GM21786 (cell line): ENCODE data around the gene STEAP1B.
"Not testable (repeated sequence)": the region's sequence is repeated elsewhere in the genome, so short reads cannot be mapped to it uniquely, and the experiment has no call there.

Source experiments
- ATAC-seq: cut with Tn5 transposase; IDR thresholded peaks from one replicate; pipeline ENCODE4 v1.9.1; 2021; ENCODE audit not compliant: unreplicated experiment

Gene STEAP1B

DNA sequence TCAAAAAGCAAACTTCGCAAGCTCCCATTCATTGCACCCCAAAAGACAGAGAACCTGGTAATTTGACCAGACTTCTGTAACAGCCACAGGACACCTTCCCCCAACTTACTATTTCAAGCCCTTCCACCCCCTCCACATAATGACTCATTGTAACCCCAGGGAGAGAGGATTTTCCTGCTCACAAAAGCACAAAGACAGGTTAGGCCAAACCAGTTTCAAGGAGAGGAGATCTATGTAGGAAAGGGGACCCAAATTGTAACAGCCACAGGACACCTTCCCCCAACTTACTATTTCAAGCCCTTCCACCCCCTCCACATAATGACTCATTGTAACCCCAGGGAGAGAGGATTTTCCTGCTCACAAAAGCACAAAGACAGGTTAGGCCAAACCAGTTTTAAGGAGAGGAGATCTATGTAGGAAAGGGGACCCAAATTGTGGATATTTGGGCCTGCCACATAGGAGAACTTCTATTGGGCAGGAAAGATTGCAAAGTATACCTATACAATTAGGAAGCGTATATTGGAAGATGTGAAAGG, 66.8 kb downstream of the STEAP1B start:
- not testable (repeated sequence) for ATAC-seq

DNA sequence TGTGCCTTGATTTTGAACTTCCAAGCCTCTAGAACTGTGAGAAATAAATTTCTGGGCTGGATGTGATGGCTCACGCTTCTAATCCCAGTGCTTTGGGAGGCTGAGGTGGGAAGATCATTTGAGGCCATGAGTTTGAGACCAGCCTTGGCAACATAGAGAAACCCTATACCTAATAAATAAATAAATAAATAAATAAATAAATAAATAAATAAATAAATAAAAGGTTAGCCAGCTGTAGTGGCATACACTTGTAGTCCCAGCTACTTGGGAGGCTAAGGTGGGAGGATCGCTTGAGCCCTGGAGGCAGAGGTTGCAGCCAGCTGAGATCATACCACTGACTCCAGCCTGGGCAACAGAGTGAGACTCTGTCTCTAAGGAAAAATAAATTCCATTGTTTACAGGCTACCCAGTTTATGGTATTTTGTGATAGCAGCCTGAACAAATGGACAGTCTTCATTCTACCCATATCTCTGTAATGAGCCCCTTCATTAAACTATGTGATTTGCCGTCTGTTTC, 67.7 kb downstream of the STEAP1B start:
- no peak for ATAC-seq

DNA sequence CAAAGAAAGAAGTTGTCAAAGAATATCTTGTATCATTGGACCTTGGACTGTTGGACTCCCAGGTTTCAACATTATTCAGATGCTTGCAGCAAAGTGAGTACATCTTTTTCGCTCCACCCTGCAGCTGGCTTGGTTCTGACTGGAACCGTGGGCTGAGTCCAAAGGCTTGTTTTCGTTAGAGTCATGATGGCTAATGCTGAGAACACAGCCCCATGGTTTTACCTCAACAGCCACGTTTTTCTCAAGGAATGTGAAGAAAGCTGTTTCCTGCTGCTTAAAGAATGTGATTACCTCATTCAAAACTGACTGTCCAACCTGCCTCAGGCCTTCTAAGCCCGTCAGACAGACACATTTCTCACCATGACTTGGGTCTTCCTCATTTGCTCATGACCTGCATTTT, 69.5 kb downstream of the STEAP1B start:
- no peak for ATAC-seq

DNA sequence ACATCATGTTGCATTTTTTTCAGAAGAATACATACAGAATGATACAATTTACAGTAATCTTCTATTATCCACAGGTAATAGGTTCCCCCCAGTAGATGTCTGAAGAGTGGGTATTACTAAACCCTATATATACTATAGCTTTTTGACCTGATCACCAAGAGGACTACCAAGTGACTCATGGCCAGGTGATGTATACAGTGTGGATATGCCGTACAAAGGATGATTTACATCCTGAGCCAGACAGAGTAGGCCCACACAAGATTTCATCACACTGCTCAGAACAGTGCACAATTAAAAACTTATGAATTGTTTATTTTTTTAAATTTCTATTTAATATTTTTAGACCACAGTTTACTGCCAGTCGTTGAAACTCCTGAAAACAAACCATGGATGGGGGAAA, 70.6 kb downstream of the STEAP1B start:
- ATAC-seq = no peak

DNA sequence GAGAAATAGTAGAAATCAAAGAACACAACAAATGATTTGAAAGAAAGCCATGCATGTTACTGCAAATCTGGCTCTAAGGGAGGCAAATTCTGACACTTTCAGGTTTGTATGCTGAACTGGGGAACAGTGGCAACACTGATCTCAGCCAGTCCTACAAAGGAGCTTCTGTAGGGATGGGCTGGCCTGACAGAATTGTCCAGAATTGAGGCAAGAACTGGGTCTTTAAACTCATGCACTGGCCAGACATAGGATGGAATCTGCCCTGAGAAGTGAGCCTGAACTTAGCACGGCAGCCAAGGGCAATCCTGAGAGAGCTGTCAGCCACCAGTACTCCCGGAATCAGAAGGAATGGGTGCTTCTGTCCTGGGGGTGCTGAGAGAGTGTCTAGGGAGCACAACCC, 72.1 kb downstream of the STEAP1B start:
- no peak for ATAC-seq

DNA sequence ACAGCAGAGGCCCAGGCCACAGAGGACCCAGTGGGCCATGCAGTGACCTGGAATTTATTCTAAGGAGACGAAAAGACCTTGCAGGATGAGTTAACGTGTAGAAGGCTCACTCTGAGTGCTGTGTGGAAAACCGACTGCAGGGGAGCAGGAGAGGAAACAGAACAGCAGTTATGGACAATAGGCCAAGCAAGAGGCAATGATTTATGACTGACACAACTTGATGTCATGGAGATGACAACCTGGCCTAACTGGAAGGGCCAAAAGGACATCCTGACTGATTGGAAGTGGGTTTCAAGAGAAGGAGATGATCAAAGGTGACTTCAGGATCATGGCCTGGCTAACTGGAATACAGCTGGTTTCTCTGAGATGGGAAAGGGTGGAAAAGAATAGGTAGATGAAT, 72.9 kb downstream of the STEAP1B start:
- no peak for ATAC-seq

DNA sequence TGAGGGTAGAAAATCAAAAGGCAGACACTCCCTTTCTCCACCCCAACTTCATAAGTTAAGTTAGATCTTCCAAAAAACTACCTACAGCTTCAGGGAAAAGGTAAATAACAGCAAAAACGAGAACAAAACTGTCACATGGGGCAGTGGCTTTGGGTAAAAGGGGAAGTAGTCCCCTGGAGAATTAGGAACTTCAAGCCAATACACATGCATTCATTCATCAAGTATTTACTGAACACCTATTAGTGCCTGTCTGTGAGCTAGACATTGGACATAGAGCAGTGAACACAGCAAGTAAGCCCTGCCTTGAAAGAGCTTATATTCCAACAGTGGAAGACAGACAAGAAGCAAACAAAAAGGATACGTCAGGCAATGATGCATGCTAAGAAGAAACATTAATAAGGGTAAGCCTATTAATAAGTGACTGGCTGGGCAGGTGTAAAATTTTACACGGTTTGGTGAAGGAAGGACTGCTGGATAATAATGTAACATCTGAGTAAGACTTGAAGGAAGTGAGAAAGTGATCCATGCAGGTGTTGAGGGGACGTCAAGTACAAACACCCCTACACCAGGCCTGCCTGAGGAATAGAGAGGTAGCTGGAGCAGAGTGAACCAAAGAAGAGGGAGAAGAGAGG, 73.4 kb downstream of the STEAP1B start:
- peak; percentile 47 for ATAC-seq

DNA sequence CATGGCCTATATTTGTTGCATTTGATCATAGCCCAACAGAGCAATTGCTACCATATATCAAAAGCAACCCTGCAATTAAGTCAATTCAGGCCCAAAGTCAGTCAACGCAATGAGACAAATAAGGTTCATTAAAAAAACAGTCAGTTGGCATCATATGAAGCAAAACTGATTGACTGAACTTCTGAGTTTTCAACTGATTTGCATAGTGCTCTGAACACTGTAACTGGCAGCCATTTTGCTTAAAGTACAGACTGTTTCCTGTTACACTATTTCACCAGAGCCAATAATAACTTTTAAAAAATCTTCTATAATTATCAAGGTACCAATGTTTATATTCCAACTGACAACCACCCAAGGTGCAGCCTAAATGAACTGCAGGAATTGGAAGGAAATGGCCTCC, 74.6 kb downstream of the STEAP1B start:
- ATAC-seq = no peak

DNA sequence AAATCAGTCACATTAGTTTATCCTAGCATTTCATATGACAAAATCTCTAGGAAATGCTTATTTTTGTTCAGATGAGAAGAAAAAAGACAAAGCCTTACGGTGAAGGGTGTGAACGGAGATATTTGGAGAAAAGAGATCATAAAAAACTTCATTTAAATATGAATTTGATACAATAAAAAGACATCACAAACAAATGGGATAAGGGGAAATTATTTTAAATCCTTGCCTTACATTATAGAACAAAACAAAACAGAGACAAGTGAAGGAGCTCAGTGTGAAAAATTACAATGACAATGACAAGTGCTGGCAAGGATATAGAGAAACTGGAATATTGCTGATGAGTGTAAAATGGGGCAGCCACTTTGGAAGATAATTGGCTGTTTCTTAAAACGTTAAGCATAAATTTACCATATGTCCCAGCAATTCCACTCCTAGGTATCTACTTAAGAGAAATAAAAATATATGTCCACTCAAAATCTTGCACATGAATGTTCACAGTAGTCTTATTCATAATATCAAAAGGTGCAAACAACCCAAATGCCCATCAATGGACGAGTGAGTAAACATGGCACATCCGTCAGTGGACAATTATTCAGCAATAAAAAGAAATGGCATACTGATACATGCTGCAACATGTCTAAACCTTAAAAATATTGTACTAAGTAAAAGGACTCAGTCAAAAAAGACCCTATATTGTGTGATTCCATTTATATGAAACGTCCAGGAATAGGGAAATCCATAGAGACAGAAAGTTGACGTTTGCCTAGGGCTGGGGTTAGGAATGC, 77.0 kb downstream of the STEAP1B start:
- no peak for ATAC-seq

DNA sequence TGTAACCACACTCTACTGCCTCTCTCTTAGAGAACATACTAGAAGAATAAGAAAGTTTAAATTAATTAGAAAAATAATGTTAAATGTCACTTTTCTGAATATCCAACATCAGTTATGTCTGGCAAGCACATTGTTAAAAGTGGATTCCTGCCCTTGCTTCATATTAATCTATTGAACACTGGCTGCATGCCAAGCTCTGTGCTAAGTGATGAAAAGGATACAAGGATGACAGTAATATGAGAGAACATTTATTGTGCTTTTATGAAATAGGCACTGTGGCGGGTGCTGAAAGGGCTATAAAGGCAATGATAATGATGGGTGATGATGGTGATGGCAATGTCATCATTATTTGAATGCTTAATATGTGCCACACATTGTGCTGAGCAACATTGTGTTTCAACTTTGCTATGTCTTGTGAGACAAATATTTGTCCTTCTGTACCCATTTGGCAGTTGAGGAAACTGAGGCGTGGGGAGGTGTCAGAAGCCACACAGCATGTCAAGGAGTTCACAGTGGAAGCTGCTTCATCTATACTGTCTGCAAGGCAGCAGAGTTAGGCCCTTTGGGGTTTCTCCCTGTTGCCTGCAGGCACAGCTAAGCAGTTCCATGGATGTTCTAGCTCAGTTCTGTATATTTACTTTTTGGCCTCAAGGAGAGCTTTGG, 78.9 kb downstream of the STEAP1B start:
- ATAC-seq = no peak

DNA sequence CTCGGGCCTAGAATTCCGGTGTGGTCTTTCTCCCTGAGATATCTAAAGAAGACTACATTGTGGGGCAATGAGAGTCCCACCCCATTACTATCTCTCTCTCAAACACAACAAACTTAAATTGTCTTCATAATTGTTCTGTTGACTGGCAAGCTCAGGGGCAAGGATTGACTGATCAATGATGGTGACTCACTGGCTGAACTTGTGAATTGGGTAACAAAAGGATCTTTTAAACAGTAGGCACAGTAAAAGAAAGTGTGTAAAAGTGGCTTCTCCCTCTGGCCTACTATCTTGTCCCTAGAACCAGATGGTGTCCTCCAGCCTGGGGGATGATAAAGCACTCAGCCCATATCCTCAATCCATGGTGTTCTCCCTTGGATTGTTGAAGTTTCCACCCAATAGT, 80.0 kb downstream of the STEAP1B start:
- no peak for ATAC-seq

DNA sequence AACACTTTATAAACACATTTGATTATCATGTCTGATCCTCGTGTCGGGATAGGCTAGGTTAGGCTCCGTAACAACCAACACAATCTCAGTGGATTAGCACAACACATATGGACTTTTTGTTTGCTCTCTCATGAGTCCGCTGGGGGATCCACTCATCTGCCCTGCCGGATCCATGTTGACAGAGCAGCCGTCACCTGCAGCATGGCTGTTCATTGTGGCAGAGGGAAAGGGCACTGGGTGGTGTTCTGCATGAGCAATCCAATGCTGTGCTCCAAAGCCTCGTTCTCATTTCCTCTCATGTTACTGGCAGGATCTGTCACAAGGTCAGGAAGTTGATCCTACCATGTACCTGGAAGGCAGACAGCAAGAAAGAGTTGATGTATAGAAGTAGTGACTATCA, 80.5 kb downstream of the STEAP1B start:
- no peak for ATAC-seq

DNA sequence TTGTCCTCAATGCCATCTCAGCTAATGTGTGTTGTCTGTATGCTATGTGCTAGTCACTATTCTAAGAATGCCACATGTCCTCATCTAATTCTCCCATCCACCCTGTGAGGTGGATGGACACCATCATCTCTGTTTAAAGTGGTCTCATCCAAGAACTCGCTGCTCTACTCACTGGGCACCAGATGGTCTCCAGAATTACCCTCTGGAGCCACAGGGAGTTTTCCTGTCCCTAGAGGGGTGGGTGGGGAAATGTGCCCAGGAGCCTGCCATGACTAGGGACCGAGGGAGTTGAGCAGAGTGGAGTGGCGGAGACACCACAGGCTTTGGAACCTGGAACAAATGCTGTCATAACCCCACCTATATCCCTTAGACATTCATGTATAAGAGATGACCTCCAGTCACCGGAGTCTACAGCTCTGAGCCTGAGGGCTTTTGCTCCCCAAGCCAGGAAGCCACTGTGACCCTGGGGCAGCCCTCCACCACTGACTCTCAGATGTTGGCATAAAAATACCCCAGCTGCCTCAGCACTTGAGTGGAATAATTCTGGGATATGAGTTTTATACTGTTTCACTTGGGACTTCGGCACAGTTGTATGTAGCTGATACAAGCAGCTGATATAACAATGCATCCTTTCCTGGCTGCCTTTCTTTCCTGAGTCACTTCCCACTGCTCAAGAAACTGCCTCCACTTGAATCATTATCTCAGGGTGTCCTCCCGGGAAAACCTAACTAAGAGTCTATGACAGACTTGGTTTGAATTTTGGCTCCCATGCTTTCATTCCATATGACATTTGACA, 81.5 kb downstream of the STEAP1B start:
- no peak for ATAC-seq

DNA sequence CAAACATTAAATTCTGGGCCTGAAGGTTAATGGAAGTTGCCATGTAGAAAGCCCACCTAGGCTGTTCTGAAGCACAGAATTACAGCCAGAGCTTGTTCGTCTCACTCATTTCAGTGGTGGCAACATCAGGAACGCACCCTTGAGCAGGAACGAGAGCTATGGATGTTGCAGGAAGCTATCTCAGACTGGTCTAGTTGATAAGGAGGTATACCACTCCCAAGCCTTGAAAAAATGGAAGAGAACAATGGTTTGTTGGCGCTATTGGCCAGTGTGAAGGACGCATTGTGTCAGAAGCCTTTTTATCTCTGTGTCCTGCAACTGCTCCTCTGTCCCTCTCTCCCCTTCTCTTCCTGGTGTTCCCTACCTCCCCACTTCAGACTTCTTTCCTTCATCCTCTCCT, 82.1 kb downstream of the STEAP1B start:
- ATAC-seq = no peak

DNA sequence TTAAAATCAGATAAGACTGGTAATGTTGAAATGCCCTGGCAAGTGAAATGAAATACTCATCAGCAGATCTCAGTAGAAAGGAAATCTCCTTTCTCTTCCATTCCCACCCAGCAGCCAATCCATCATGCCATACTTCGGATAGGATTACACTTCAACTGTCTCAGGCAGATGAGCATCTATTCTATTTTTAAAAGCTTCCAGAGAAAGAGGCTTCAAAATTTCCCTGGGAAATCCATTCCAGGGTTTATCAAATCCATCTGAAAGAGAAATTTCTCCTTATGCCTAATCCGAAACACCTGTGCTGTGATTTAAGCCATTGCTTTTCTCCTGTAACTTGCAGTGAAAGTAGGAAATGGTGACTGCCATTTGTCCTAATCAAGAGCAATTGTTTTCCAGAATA, 82.6 kb downstream of the STEAP1B start:
- ATAC-seq = no peak

DNA sequence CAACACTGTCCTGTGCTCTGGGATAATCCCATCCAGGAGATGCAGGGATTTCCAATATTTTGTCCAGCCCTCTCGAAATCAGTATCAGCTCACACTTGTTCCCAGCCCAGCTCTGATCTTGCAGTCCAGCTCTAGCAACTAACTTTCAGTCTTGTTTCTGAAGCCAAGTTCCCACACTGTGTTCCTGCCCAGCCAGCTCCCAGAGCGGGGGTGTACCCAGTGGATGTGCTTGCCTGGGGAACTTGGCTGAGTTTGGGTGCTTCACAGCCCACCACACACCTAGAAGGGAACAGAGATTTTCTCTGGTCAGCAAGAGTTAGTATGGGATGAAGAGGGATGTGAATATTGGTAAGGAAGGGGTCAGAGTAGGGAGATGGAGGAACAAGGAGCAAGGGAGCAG, 85.6 kb downstream of the STEAP1B start:
- ATAC-seq = no peak

DNA sequence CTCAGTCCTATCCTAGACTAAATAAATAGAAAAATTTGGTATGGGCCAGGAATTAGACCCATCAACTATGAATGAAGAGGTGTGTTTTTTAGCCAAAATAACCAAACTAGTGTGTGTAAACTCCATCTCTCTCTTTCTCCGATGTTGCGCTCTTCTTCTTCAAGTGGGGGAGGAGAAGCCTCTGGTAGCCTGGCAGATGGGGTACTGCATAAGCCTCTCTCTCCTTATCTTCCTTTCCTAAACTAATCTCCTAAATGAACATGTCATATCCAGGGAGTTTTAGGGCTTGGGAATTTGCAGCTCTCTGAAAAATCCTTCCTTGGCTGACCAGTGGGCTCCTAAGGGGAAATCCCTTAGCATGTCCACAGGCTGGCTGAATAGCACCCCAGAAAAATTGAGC, 86.8 kb downstream of the STEAP1B start:
- no peak for ATAC-seq

DNA sequence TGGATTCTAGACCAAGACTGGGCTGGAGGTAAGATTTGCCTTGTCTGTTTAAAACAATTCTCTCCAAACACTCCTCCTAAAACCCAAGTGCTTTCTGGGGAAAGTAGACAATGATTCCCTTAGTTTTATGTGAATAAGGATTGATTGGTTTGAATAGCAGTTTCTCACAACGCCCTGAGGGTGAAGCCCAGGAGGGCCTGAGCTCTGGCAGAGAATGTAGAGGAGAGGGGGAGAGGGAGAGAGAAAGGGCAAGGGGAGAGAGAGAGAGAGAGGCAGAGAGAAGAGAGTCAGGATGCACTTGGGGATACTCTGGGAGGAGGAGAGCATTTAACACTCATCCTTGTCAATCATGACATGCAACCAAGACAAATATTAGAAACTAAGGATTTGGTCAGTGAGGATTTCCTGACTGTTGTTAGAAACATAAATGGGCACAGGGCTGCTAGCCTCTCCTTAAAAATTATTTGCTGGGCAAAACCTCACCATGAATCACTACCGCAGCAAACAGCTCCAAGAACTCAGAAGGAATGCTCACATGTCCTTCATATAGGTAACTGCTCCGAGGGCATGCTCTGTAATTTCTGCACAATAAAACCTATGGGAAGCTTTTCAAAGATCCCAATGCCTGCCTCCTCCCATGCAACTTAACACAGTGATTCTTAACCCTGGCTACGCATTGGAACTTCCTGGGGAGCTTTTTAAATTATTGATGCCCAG, 87.9 kb downstream of the STEAP1B start:
- ATAC-seq = no peak

DNA sequence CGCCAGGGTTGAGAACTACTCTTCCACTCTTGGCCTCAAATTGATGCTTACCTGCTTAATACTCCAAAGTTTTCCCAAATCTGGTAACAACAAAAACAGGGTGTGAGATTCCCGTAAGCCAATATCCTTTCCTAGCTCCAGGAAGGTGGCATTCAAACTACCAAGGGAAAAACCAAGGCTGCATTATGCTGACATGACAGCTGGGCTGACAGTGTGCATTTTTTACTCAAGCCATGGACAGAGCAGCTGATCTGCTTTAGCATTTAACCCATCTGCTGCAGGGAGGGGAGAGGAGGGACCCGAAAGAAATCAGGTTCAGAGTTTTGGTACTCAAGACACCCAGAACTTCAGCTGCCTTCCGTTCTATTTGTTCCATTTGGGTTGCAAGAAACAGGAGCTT, 93.3 kb downstream of the STEAP1B start:
- ATAC-seq = no peak

DNA sequence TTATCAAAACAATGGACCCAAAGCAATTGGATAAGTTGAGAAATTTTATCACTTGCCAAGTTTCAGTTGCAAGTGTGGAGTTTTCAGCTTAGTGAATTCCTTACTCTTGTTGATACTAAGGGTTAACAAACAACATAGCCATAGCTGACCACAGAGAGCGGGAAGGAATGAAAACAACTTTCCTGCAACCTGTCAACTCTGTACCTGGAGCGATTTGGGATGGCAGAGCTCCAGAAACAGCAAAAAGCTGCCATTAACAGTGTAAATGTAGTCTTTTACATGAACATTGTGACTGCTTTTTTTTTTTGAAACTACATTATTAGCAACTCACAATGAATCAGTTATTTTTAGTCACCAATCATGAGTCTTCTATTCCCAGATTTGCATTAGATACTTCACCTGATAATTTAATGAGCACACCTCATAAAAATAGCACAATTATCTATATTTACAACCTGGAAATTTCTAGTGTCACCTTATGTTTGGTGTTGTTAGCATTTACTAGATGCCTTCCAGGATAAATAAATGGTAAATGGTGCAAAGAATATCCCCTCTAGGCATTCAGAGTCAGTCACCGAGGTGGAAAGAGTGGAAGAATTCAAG, 95.5 kb downstream of the STEAP1B start:
- no peak for ATAC-seq
